IMR-90 (cell line): ENCODE results near the gene SH3BP4. TPM values are rescaled to one million over a fixed set of nuclear protein-coding genes. Genes with fewer than 3 reads are reported as not detected.

ENCODE experiments used
- ATAC-seq: fragments of 200-7000 bp; cut with Tn5 transposase; 2 replicates; pipeline ENCODE4 v1.9.1; 2020; ENCODE audit warnings: low read depth, mild to moderate bottlenecking, moderate library complexity
- BruUV-seq: library from RNA; stranded (reverse); fragments of 400-500 nt; replicated peaks from 2 replicates; lab custom pipeline; 2021; lab: Mats Ljungman, UMichigan
- CTCF ChIA-PET: fragments of 300-600 bp; formaldehyde crosslinking; extraction: SDS; loops from one replicate; lab custom pipeline; 2021; ENCODE audit warnings: antibody characterized with exemption; lab: Yijun Ruan, JAX
- POLR2A ChIA-PET: fragments of 300-600 bp; sonication (Branson Sonifier 250); formaldehyde crosslinking; loops from one replicate; lab custom pipeline; 2022; ENCODE audit warnings: antibody characterized with exemption; ENCODE audit not compliant: unreplicated experiment; lab: Charles Lee
- DNase-seq: peaks from one replicate; pipeline ENCODE4 v3.0.0; 2013
- H2AFZ ChIP-seq: replicated peaks from 2 replicates; pipeline ENCODE3; 2013; ENCODE audit warnings: low read length, mild to moderate bottlenecking; ENCODE audit not compliant: poor library complexity
- H2AK5ac ChIP-seq: 2 replicates; pipeline ENCODE4 v1.6.1; 2013; ENCODE audit warnings: low read depth, low read length, inconsistent platforms
- H2AK9ac ChIP-seq: replicated peaks from 2 replicates; pipeline ENCODE3; 2013; ENCODE audit warnings: mild to moderate bottlenecking, low read depth, low read length, moderate library complexity; ENCODE audit not compliant: poor library complexity
- H2BK120ac ChIP-seq: 2 replicates; pipeline ENCODE4 v1.6.1; 2013; ENCODE audit warnings: low read depth, low read length, inconsistent platforms
- H2BK15ac ChIP-seq: 3 replicates; pipeline ENCODE4 v1.6.1; 2013; ENCODE audit warnings: low read depth, low read length, inconsistent platforms
- H2BK20ac ChIP-seq: 2 replicates; pipeline ENCODE4 v1.6.1; 2013; ENCODE audit warnings: low read depth, mild to moderate bottlenecking, inconsistent platforms, low read length, moderate library complexity
- H2BK5ac ChIP-seq: 2 replicates; pipeline ENCODE4 v1.6.1; 2013; ENCODE audit warnings: mild to moderate bottlenecking, low read depth, low read length, inconsistent platforms; ENCODE audit not compliant: poor library complexity, severe bottlenecking
- H3K14ac ChIP-seq: replicated peaks from 2 replicates; pipeline ENCODE4 v1.6.1; 2013; ENCODE audit warnings: low read depth, low read length, inconsistent platforms
- H3K18ac ChIP-seq: 2 replicates; pipeline ENCODE4 v1.6.1; 2013; ENCODE audit warnings: low read depth, low read length, control low read depth
- H3K23ac ChIP-seq: 2 replicates; pipeline ENCODE4 v1.6.1; 2013; ENCODE audit warnings: low read depth, low read length, inconsistent platforms
- H3K27ac ChIP-seq: 2 replicates; pipeline ENCODE4 v1.5.1; 2013; ENCODE audit warnings: mild to moderate bottlenecking, control low read depth, low read length; ENCODE audit not compliant: insufficient read depth
- H3K27me3 ChIP-seq: 2 replicates; pipeline ENCODE4 v1.6.1; 2013; ENCODE audit warnings: low read length; ENCODE audit not compliant: control insufficient read depth, insufficient read depth
- H3K36me3 ChIP-seq: 2 replicates; pipeline ENCODE4 v1.6.1; 2013; ENCODE audit warnings: low read length, mixed read lengths; ENCODE audit not compliant: control insufficient read depth, insufficient read depth
- H3K4ac ChIP-seq: 2 replicates; pipeline ENCODE4 v1.6.1; 2013; ENCODE audit warnings: low read depth, low read length, inconsistent platforms
- H3K4me1 ChIP-seq: 2 replicates; pipeline ENCODE4 v1.6.1; 2013; ENCODE audit warnings: low read length, mixed read lengths; ENCODE audit not compliant: control insufficient read depth, insufficient read depth
- H3K4me2 ChIP-seq: 2 replicates; pipeline ENCODE4 v1.6.1; 2013; ENCODE audit warnings: low read depth, mild to moderate bottlenecking, control low read depth, low read length, moderate library complexity
- H3K4me3 ChIP-seq: 2 replicates; pipeline ENCODE4 v1.5.1; 2013; ENCODE audit warnings: low read depth, mild to moderate bottlenecking, control low read depth, low read length, moderate library complexity; ENCODE audit not compliant: insufficient read depth
- H3K56ac ChIP-seq: 2 replicates; pipeline ENCODE4 v1.6.1; 2013; ENCODE audit warnings: low read length, inconsistent platforms; ENCODE audit not compliant: insufficient read depth; ENCODE audit errors: extremely low read depth
- H3K79me1 ChIP-seq, 2 experiments: 2 replicates each; pipeline ENCODE4 v1.6.1; 2013; ENCODE audit warnings: low read length in 2 of 2, inconsistent platforms in 1 of 2, low read depth in 1 of 2
- H3K9ac ChIP-seq: 2 replicates; pipeline ENCODE4 v1.6.1; 2013; ENCODE audit warnings: low read depth, low read length, control low read depth
- H3K9me1 ChIP-seq: 2 replicates; pipeline ENCODE4 v1.6.1; 2013; ENCODE audit warnings: low read length, inconsistent platforms; ENCODE audit not compliant: insufficient read depth
- H3K9me3 ChIP-seq: 2 replicates; pipeline ENCODE4 v1.6.1; 2013; ENCODE audit warnings: low read length; ENCODE audit not compliant: control insufficient read depth, insufficient read depth
- H4K20me1 ChIP-seq: 2 replicates; pipeline ENCODE4 v1.6.1; 2013; ENCODE audit warnings: low read length, inconsistent platforms; ENCODE audit not compliant: insufficient read depth
- H4K5ac ChIP-seq: 2 replicates; pipeline ENCODE4 v1.6.1; 2013; ENCODE audit warnings: mild to moderate bottlenecking, low read depth, low read length, control low read depth
- H4K8ac ChIP-seq, 2 experiments: 2 replicates each; pipeline ENCODE4 v1.6.1; 2013; ENCODE audit warnings: low read depth in 2 of 2, low read length in 2 of 2, control low read depth in 1 of 2, inconsistent platforms in 1 of 2
- H4K91ac ChIP-seq: 2 replicates; pipeline ENCODE4 v1.6.1; 2013; ENCODE audit warnings: low read depth, low read length, inconsistent platforms; ENCODE audit not compliant: insufficient read depth
- CEBPB ChIP-seq: IDR thresholded peaks from 2 replicates; pipeline ENCODE4 v1.6.1; 2012; ENCODE audit warnings: low read depth, low read length, improper control_type of control experiment
- NFE2L2 ChIP-seq: fragments of 150-350 bp; IDR thresholded peaks from 2 replicates; pipeline ENCODE4 v1.6.1; 2016; ENCODE audit warnings: low read depth, mild to moderate bottlenecking, low read length
- RAD21 ChIP-seq: IDR thresholded peaks from 2 replicates; pipeline ENCODE4 v1.6.1; 2012; ENCODE audit warnings: low read length, improper control_type of control experiment
- RCOR1 ChIP-seq: IDR thresholded peaks from 2 replicates; pipeline ENCODE4 v1.6.1; 2012; ENCODE audit warnings: mild to moderate bottlenecking, low read length, improper control_type of control experiment; ENCODE audit not compliant: insufficient replicate concordance
- SMC3 ChIP-seq: fragments of 150-350 bp; IDR thresholded peaks from 2 replicates; pipeline ENCODE4 v1.6.1; 2016; ENCODE audit warnings: low read depth, mild to moderate bottlenecking, antibody characterized with exemption, low read length, moderate library complexity
- WGBS, 2 experiments: methylation state at CpG; one replicate each; pipeline versions ENCODE4 v1.1.5 to v1.1.7; 2013; ENCODE audit warnings: missing lambda C conversion rate in 2 of 2; ENCODE audit not compliant: insufficient read length in 1 of 2; ENCODE audit errors: extremely low coverage in 2 of 2; 5-methylcytosine and 5-hydroxymethylcytosine counted together
- dilution Hi-C: fragments of 300-500 bp; cut with HindIII; formaldehyde crosslinking; loops from one replicate; pipeline ENCODE4 v1.14.3; 2018; ENCODE audit warnings: low sequenced_read_pairs; ENCODE audit not compliant: unreplicated experiment
- in situ Hi-C: fragments of 300-500 bp; cut with MboI; formaldehyde crosslinking; loops from 3 replicates; pipeline ENCODE4 v1.14.3; 2019; ENCODE audit warnings: low sequenced_read_pairs, inconsistent platforms, mixed read lengths
- intact Hi-C: fragments of 100-400 bp; cut with micrococcal nuclease; formaldehyde crosslinking; loops from 2 replicates; pipeline ENCODE4 v1.10.0; 2022
- polyA plus RNA-seq, 3 experiments: library from polyadenylated mRNA; depleted of rRNA; stranded (reverse); fragments of >200 nt; gene quantifications; 2 replicates each; pipeline ENCODE4 v1.2.3, GENCODE V29; 2012; ENCODE audit warnings: low replicate concordance in 1 of 3
- total RNA-seq: library from RNA; depleted of rRNA; stranded (reverse); fragments of >200 nt; gene quantifications from 2 replicates; pipeline ENCODE4 v1.2.3, GENCODE V29; 2012
- TF ChIP-seq, protein P1 (sequence below): fragments of 150-350 bp; IDR thresholded peaks from 2 replicates; pipeline ENCODE4 v1.6.1; 2016; ENCODE audit warnings: low read depth, mild to moderate bottlenecking, low read length, moderate library complexity, borderline replicate concordance

Gene SH3BP4
- total and polyA plus RNA-seq, 2 of the 4 experiments (the other 2 are of a cell fraction): 104 to 122 TPM

DNA sequence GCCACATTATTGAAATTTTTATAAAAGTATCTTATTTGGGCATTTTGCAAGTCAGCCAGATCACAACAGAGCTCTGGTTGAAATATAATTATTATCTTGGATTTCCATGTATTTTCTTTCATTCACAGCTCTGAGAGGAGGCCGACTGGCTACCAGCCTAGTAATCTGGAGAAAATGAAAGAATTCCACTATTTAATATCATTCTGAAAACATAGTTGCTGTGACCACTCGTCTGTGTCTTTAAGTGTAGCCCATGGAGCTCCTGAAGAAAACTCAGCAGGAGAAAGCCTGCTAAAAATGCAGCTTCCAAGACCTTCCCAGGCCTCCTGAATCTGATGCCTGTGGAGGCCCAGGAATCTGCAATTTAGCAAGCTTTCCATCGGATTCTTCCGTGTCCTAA, 114.7 kb downstream of the SH3BP4 start:
- H4K8ac ChIP-seq: no peak overlapping the region
- H4K5ac ChIP-seq: no peak overlapping the region
- no peak for DNase-seq
- TF ChIP-seq RAD21 (no peak), RCOR1 (no peak), CEBPB (no peak), NFE2L2 (no peak), SMC3 (no peak)
- TF ChIP-seq, protein P1, sequence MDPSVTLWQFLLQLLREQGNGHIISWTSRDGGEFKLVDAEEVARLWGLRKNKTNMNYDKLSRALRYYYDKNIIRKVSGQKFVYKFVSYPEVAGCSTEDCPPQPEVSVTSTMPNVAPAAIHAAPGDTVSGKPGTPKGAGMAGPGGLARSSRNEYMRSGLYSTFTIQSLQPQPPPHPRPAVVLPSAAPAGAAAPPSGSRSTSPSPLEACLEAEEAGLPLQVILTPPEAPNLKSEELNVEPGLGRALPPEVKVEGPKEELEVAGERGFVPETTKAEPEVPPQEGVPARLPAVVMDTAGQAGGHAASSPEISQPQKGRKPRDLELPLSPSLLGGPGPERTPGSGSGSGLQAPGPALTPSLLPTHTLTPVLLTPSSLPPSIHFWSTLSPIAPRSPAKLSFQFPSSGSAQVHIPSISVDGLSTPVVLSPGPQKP: no peak
- no peak overlapping the region for H2BK20ac ChIP-seq
- dilution Hi-C loops (no loop called here), in situ Hi-C loops (no loop called here), intact Hi-C loops (no loop called here)
- ChIA-PET POLR2A (interaction anchor here (0.6 kb wide), 1 partner anchor 377 kb away, joined by 7 read pairs; no protein-coding TSS in a partner anchor), CTCF (no interaction called here)
- H3K36me3 ChIP-seq: no peaks in the 10 kb centered on the region
- no peak overlapping the region for H3K4me2 ChIP-seq
- peaks cover 2% of the 10 kb centered on the region; the same call in 1 of the 2 replicates for H3K9me1 ChIP-seq
- no peak overlapping the region for H3K56ac ChIP-seq
- H4K91ac ChIP-seq: no peak overlapping the region
- no peaks in the 10 kb centered on the region for H3K9me3 ChIP-seq
- no CpG with 5 or more reads among the region's 4 CpGs for WGBS, 2 experiments
- H3K14ac ChIP-seq: no peak overlapping the region
- no peaks in the 10 kb centered on the region for H4K20me1 ChIP-seq
- H2BK15ac ChIP-seq: no peak overlapping the region
- no peak overlapping the region for H2BK120ac ChIP-seq
- ATAC-seq: no peak
- BruUV-seq: no TSS peak
- H3K23ac ChIP-seq: no peak overlapping the region
- no peak overlapping the region for H3K27ac ChIP-seq
- H2AK5ac ChIP-seq: no peak overlapping the region
- no peak overlapping the region for H3K18ac ChIP-seq
- H2AK9ac ChIP-seq: no peak overlapping the region
- H3K4ac ChIP-seq: no peak overlapping the region
- H3K9ac ChIP-seq: no peak overlapping the region
- H3K27me3 ChIP-seq: 0 out of 2 replicates have a peak, but pooled peaks cover 2% of the 10 kb centered on the region
- H2BK5ac ChIP-seq: no peak overlapping the region
- H3K79me1 ChIP-seq: no peaks in the 10 kb centered on the region
- H2AFZ ChIP-seq: no peak overlapping the region
- H3K4me3 ChIP-seq: no peak overlapping the region
- no peaks in the 10 kb centered on the region; the same call in 1 of the 2 replicates for H3K4me1 ChIP-seq
